DOHH2 (cell line): ENCODE measurements around the gene CCDC171.
"Not testable (repeated sequence)": the region's sequence is repeated elsewhere in the genome, so short reads cannot be mapped to it uniquely, and the experiment has no call there.

Experiments used
- H3F3A ChIP-seq: fragments of 200-600 bp; sonication (generic), shearing (Covaris generic); 2 replicates; pipeline ENCODE4 v1.6.0; 2016; ENCODE audit warnings: antibody characterized with exemption, mild to moderate bottlenecking; ENCODE audit not compliant: control insufficient read depth, insufficient read depth
- H3K27ac ChIP-seq: fragments of 200-600 bp; sonication (generic); 2 replicates; pipeline ENCODE4 v1.5.1; 2014; ENCODE audit warnings: low read depth, mild to moderate bottlenecking, low read length, moderate library complexity
- H3K27me3 ChIP-seq: fragments of 200-600 bp; sonication (generic); 2 replicates; pipeline ENCODE4 v1.6.1; 2014; ENCODE audit warnings: mild to moderate bottlenecking, low read length, mixed read lengths; ENCODE audit not compliant: control insufficient read depth
- H3K36me3 ChIP-seq: fragments of 200-600 bp; sonication (generic); 2 replicates; pipeline ENCODE4 v1.6.1; 2014; ENCODE audit warnings: mild to moderate bottlenecking, low read length, moderate library complexity, mixed read lengths; ENCODE audit not compliant: control insufficient read depth
- H3K4me1 ChIP-seq: fragments of 200-600 bp; sonication (generic); 2 replicates; pipeline ENCODE4 v1.6.1; 2014; ENCODE audit warnings: mild to moderate bottlenecking, low read length, mixed read lengths; ENCODE audit not compliant: control insufficient read depth
- H3K4me2 ChIP-seq: fragments of 200-600 bp; sonication (generic); 2 replicates; pipeline ENCODE4 v1.6.0; 2014; ENCODE audit warnings: mild to moderate bottlenecking, low read length, moderate library complexity
- H3K4me3 ChIP-seq: fragments of 200-600 bp; sonication (generic); 2 replicates; pipeline ENCODE4 v1.5.1; 2014; ENCODE audit warnings: mild to moderate bottlenecking, low read length, mixed read lengths
- H3K79me2 ChIP-seq: fragments of 200-600 bp; sonication (generic); 2 replicates; pipeline ENCODE4 v1.6.1; 2014; ENCODE audit warnings: mild to moderate bottlenecking, low read length, mixed read lengths; ENCODE audit not compliant: control insufficient read depth
- H3K9me2 ChIP-seq: fragments of 200-600 bp; sonication (generic); replicated peaks from 2 replicates; pipeline ENCODE4 v1.6.1; 2014; ENCODE audit warnings: mild to moderate bottlenecking, low read length, mixed read lengths; ENCODE audit not compliant: control insufficient read depth
- H3K9me3 ChIP-seq: fragments of 200-600 bp; sonication (generic); 2 replicates; pipeline ENCODE4 v1.6.1; 2014; ENCODE audit warnings: antibody characterized with exemption, low read length, mixed read lengths; ENCODE audit not compliant: control insufficient read depth, insufficient read depth
- H4K20me1 ChIP-seq: fragments of 200-600 bp; sonication (generic); 2 replicates; pipeline ENCODE4 v1.6.0; 2014; ENCODE audit warnings: low read depth, mild to moderate bottlenecking, antibody characterized with exemption, low read length, moderate library complexity; ENCODE audit not compliant: control insufficient read depth, insufficient read depth
- EZH2phosphoT487 ChIP-seq: fragments of 200-600 bp; sonication (generic); IDR thresholded peaks from 2 replicates; pipeline ENCODE4 v1.6.1; 2017; ENCODE audit warnings: borderline replicate concordance, mild to moderate bottlenecking, antibody characterized with exemption, low read length, moderate library complexity, mixed read lengths
- TF ChIP-seq, protein P1 (sequence below): fragments of 200-600 bp; sonication (generic); IDR thresholded peaks from one replicate; pipeline ENCODE4 v1.5.1; 2014; ENCODE audit warnings: antibody characterized with exemption, mild to moderate bottlenecking, low read depth, low read length; ENCODE audit not compliant: poor library complexity, severe bottlenecking

The CCDC171 gene

DNA sequence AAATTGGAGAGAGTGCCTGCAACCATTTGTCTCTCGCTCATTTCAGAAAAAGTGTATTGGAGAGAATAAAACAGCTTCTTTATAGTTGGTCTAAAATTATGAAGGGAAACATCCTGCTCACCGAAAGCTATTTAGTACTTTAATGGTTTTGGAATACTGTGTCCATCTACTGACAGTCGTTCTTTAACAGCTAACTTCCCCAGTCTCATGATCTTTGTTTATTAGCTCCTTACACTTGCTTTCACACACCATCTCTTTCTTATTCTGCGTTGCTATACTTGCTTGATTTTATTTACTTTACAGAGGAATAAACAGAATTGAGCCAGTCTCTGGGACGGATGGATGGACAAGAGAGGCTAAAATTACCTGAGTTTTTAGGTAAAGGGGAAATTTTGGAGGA is 229.3 kb downstream of the CCDC171 start:
- TF ChIP-seq EZH2phosphoT487, result no peak
- TF ChIP-seq, protein P1, sequence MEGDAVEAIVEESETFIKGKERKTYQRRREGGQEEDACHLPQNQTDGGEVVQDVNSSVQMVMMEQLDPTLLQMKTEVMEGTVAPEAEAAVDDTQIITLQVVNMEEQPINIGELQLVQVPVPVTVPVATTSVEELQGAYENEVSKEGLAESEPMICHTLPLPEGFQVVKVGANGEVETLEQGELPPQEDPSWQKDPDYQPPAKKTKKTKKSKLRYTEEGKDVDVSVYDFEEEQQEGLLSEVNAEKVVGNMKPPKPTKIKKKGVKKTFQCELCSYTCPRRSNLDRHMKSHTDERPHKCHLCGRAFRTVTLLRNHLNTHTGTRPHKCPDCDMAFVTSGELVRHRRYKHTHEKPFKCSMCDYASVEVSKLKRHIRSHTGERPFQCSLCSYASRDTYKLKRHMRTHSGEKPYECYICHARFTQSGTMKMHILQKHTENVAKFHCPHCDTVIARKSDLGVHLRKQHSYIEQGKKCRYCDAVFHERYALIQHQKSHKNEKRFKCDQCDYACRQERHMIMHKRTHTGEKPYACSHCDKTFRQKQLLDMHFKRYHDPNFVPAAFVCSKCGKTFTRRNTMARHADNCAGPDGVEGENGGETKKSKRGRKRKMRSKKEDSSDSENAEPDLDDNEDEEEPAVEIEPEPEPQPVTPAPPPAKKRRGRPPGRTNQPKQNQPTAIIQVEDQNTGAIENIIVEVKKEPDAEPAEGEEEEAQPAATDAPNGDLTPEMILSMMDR, result no peak
- Histone ChIP-seq H3K9me2 (no peaks in the 10 kb centered on the region), H3F3A (no peaks in the 10 kb centered on the region), H3K79me2 (no peaks in the 10 kb centered on the region), H3K9me3 (no peaks in the 10 kb centered on the region), H3K4me1 (no peaks in the 10 kb centered on the region), H3K4me2 (no peak overlapping the region), H3K27me3 (no peaks in the 10 kb centered on the region), H4K20me1 (no peaks in the 10 kb centered on the region), H3K27ac (no peak overlapping the region), H3K36me3 (no peaks in the 10 kb centered on the region; the same call in 1 of the 2 replicates), H3K4me3 (no peak overlapping the region)

DNA sequence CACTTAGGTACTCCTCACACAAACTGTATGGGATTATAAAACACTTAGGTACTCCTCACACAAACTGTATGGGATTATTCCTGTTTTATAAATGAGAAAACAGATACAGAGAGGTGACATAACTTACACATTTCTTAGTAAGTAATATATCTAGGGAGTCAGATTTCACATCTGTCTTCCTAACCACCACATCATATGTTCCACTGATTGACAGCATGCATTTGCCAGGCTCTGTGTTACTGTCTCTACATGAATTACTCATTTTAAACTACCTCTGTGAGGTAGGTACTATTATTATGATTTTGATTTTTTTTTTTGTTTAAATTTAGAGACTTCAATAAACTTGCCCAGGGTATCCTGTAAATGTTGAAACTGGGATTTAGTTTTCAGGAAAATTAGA is 232.7 kb downstream of the CCDC171 start:
- Histone ChIP-seq H3K9me2 (no peaks in the 10 kb centered on the region), H3K9me3 (no peaks in the 10 kb centered on the region), H3K4me3 (no peak overlapping the region), H3K36me3 (no peaks in the 10 kb centered on the region; the same call in 1 of the 2 replicates), H3K27me3 (no peaks in the 10 kb centered on the region), H3K4me1 (no peaks in the 10 kb centered on the region), H3F3A (no peaks in the 10 kb centered on the region), H3K4me2 (no peak overlapping the region), H3K79me2 (no peaks in the 10 kb centered on the region), H4K20me1 (no peaks in the 10 kb centered on the region), H3K27ac (no peak overlapping the region)
- TF ChIP-seq, protein P1, result no peak
- TF ChIP-seq EZH2phosphoT487, result no peak

DNA sequence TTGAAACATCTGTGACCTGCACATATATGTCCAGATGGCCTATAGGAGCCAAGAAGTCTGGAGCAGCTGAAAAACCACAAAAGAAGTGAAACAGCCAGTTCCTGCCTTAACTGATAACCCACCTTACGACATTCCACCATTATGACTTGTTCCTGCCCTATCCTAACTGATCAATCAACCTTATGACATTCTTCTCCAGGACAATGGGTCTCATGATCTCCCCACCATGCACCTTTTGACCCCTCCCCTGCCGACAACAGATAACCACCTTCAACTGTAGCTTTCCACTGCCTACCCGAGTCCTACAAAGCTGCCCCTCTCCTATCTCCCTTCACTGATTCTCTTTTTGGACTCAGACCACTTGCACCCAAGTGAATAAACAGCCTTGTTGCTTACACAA is 233.8 kb downstream of the CCDC171 start:
- no peaks in the 10 kb centered on the region for H4K20me1 ChIP-seq
- H3K9me3 ChIP-seq, result no peaks in the 10 kb centered on the region
- no peak for TF ChIP-seq EZH2phosphoT487
- TF ChIP-seq, protein P1, result no peak
- no peaks in the 10 kb centered on the region; the same call in 1 of the 2 replicates for H3K36me3 ChIP-seq
- no peak overlapping the region for H3K4me2 ChIP-seq
- no peaks in the 10 kb centered on the region for H3F3A ChIP-seq
- no peaks in the 10 kb centered on the region for H3K79me2 ChIP-seq
- H3K27ac ChIP-seq, result no peak overlapping the region
- H3K27me3 ChIP-seq, result no peaks in the 10 kb centered on the region
- H3K9me2 ChIP-seq, result no peaks in the 10 kb centered on the region
- no peak overlapping the region for H3K4me3 ChIP-seq
- H3K4me1 ChIP-seq, result no peaks in the 10 kb centered on the region

DNA sequence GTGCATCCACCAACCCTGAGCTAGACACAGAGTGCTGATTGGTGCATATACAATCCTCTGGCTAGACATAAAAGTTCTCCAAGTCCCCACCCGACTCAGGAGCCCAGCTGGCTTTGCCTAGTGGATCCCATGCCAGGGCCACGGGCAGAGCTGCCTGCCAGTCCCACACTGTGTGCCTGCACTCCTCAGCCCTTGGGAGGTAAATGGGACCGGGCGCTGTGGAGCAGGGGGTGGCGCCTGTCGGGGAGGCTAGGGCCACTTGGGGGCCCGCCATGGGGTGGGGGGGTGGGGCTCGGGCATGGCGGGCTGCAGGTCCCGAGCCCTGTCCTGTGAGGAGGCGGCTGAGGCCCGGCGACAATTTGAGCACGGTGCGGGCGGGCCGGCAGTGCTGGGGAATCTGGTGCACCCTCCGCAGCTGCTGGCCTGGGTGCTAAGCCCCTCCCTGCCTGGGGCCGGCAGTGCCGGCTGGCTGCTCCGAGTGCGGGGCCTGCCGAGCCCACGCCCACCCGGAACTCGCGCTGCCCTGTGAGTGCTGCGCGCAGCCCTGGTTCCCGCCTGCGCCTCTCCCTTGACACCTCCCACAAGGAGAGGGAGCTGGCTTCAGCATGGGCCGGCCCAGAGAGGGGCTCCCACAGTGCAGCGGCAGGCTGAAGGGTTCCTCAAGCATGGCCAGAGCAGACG is 257.5 kb downstream of the CCDC171 start:
- H3K9me2 ChIP-seq, H4K20me1 ChIP-seq, H3K9me3 ChIP-seq, H3K4me3 ChIP-seq, H3K79me2 ChIP-seq, H3K4me1 ChIP-seq, H3K36me3 ChIP-seq, H3F3A ChIP-seq, H3K27ac ChIP-seq, H3K27me3 ChIP-seq, H3K4me2 ChIP-seq: not testable (repeated sequence)
